B cell (primary cell): ENCODE data around the gene TMEM239.

Experiments
- CTCF ChIP-seq: fragments of 200-600 bp; IDR thresholded peaks from one replicate; pipeline ENCODE4 v1.8.0; 2022; ENCODE audit warnings: antibody characterized with exemption, mild to moderate bottlenecking
- EZH2 ChIP-seq: IDR thresholded peaks from 2 replicates; pipeline ENCODE4 v1.6.1; 2012; ENCODE audit warnings: borderline replicate concordance, low read depth, mild to moderate bottlenecking, moderate library complexity, low read length; ENCODE audit not compliant: insufficient read depth, poor library complexity, severe bottlenecking

- TF ChIP-seq CTCF (no peak), EZH2 (no peak)
Measured at GRCh38 chr20:2799271-2799670, 16.9 kb upstream of the TMEM239 start.
